ENCODE measurements around the gene DOCK11.
A peak's percentile ranks its signal among the peaks of the same experiment; 100 is the strongest.

The DOCK11 gene

GRCh38 chrX:118493653-118494297 is 1.8 kb upstream of the DOCK11 start:
- peaks cover 6 to 14% of the 10 kb centered on the region in 2 donors for H3K4me1 Mint-ChIP-seq
- DNase-seq, result no peak
- no peak overlapping the region for H3K27ac Mint-ChIP-seq
- H3K4me3 Mint-ChIP-seq, result no peak overlapping the region
- no peak for ATAC-seq (replicated peaks)
- peaks cover 3 to 7% of the 10 kb centered on the region in 2 donors for H3K36me3 Mint-ChIP-seq
- H3K9me3 Mint-ChIP-seq, result no peaks in the 10 kb centered on the region
- no peaks in the 10 kb centered on the region for H3K27me3 Mint-ChIP-seq

- peak overlapping the region; percentile 97 for H3K27ac Mint-ChIP-seq
- no peaks in the 10 kb centered on the region for H3K9me3 Mint-ChIP-seq
- no peaks in the 10 kb centered on the region for H3K27me3 Mint-ChIP-seq
- peak overlapping the region; percentile 99 for H3K4me3 Mint-ChIP-seq
- DNase-seq (peak; percentile 65), ATAC-seq (replicated peaks) (peak; percentile 75 to 79)
- peaks cover 5 to 7% of the 10 kb centered on the region in 2 donors for H3K36me3 Mint-ChIP-seq
- H3K4me1 Mint-ChIP-seq, result peaks cover 10 to 14% of the 10 kb centered on the region in 2 donors
Measured at GRCh38 chrX:118495958-118496762, 545 bp downstream of the DOCK11 start.

DNA sequence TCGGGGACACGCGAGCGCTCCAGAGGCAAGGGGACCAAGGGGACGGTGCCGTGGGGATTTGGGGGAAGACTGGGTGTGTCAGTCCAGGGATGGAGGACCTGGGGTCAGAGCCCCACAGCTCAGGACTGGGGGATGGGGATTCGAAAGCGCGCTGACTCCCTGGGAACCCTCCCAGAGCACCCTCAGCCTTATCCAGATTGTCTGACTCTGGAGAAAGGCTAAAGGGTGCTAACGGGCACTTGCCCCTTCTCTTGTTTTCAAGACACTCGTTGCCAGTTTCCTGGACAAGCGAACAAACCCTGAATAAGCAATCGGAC is 1.1 kb downstream of the DOCK11 start:
- Mint-ChIP-seq H3K9me3 (no peaks in the 10 kb centered on the region), H3K27me3 (no peaks in the 10 kb centered on the region), H3K4me3 (peak overlapping the region; percentile 99), H3K36me3 (peaks cover 5 to 7% of the 10 kb centered on the region in 2 donors), H3K27ac (peak overlapping the region; percentile 97), H3K4me1 (peaks cover 10 to 14% of the 10 kb centered on the region in 2 donors)
- no peak for DNase-seq
- peak; percentile 1 to 5 for ATAC-seq (replicated peaks)

DNA sequence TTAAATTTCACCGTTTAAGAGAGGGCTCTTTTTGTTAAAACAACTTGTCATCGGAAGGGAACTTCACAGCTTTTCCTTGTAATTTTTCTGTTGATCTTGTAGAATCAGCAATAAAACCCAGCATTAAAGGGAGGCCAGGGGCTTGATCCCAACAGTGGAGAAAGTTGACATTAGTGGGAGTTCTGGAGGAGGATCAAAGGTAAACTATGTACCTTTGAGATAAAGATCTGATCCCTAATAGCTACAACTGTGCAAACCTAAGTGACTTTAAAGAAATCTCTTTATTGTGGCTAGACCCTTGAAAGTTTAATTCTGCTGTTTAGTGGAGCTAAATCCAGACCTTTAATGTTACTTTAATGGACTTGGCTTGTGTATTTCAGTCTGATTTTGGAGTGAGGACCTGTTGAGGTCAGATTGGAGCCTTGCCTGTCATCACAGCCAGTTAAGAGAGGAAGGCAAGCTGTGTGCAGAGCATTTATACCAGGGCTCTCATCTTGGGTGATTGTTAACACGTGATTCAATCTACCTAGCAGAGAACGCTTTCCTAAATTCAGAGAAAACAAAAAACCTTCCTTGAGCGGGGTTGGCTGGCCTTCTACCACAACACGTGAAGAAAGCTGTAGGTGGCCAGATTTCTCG is 1.7 kb downstream of the DOCK11 start:
- Mint-ChIP-seq H3K4me3 (peak overlapping the region; percentile 99), H3K27me3 (no peaks in the 10 kb centered on the region), H3K36me3 (peaks cover 5 to 7% of the 10 kb centered on the region in 2 donors), H3K4me1 (peaks cover 13 to 15% of the 10 kb centered on the region in 2 donors), H3K9me3 (no peaks in the 10 kb centered on the region), H3K27ac (peak overlapping the region; percentile 97)
- DNase-seq (no peak), ATAC-seq (replicated peaks) (no peak)

DNA sequence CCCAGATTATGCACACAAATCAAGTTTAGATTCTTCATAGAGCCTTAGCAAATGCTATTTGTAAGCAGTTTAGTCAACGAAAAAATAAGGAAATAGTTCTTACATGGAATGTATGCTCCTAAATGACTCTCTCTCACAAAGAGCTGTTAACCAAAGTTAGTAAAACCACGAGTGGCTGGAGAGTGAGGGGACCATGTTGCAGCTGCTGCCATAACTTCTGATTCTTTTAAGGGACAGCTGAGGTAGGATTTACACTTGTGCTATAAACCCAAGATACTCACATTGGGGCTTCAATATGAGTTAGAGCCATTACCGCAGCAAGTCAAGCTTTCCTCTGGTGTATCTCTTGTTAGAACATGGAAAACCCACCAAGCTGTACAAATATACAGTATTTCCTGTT is 2.7 kb downstream of the DOCK11 start:
- Mint-ChIP-seq H3K36me3 (peaks cover 6 to 7% of the 10 kb centered on the region in 2 donors), H3K27ac (no peak overlapping the region), H3K4me1 (peaks cover 21 to 26% of the 10 kb centered on the region in 2 donors)

DNA sequence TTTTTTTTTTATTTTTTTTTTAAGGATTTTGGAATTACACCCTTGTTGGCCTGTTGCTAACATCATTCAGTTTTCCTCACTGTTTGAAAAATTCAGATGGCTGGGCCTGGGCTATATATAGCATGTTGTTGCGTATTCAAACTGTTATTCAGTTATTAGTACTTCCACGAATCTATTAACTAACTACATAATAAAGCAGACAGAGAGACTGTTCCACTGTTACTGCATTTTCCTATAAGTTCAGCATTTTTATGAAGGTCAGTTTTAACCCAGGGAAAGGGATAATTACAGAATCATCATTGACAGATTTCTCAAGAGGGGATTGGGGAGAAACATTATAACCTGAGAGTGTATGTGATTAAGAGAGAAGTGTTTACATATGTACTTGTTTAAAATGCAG is 3.1 kb downstream of the DOCK11 start:
- Mint-ChIP-seq H3K36me3 (peaks cover 7 to 8% of the 10 kb centered on the region in 2 donors), H3K27me3 (no peaks in the 10 kb centered on the region), H3K4me1 (peaks cover 24 to 30% of the 10 kb centered on the region in 2 donors), H3K4me3 (no peak overlapping the region), H3K9me3 (no peaks in the 10 kb centered on the region), H3K27ac (peak overlapping the region; percentile 65)
- ATAC-seq (replicated peaks), result no peak
- no peak for DNase-seq

More for the DNA sequence above, 2.7 kb downstream of the DOCK11 start:
- Mint-ChIP-seq H3K27me3 (no peaks in the 10 kb centered on the region), H3K4me3 (peak overlapping the region in 1 of 2 donors; percentile 10), H3K9me3 (no peaks in the 10 kb centered on the region)
- ATAC-seq (replicated peaks) (no peak), DNase-seq (no peak)

DNA sequence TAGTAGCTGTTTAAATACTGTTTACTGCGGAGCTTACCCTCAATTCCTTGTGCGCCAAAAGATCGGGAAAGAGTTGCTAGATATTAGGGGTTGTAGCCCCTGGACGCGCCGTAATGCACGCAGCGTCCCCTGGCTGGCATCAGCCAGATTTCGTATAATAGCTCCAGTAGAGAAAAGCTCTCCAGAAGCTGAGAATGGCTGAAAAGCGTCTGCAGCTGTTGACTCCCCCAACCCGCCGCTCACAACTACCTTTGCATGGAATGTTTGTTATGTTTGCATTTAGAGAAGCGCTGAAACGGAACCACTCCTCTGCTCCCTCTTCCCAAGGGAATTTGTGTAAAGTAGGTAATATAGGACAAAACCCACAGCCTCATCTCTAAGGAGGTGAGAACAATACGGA is 3.7 kb downstream of the DOCK11 start:
- no peak for ATAC-seq (replicated peaks)
- peaks cover 7 to 8% of the 10 kb centered on the region in 2 donors for H3K36me3 Mint-ChIP-seq

GRCh38 chrX:118502161-118502789 is 6.7 kb downstream of the DOCK11 start:
- peak; percentile 42 to 48 for ATAC-seq (replicated peaks)
- Mint-ChIP-seq H3K9me3 (no peaks in the 10 kb centered on the region), H3K4me3 (peak overlapping the region in 1 of 2 donors; percentile 11), H3K4me1 (peaks cover 27 to 39% of the 10 kb centered on the region in 2 donors), H3K36me3 (peaks cover 0 to 5% of the 10 kb centered on the region in 2 donors), H3K27ac (peak overlapping the region; percentile 27), H3K27me3 (no peaks in the 10 kb centered on the region)
- DNase-seq, result no peak

More for the DNA sequence above, 3.7 kb downstream of the DOCK11 start:
- Mint-ChIP-seq H3K27me3 (no peaks in the 10 kb centered on the region), H3K4me3 (no peak overlapping the region), H3K9me3 (no peaks in the 10 kb centered on the region), H3K27ac (no peak overlapping the region), H3K4me1 (peaks cover 24 to 32% of the 10 kb centered on the region in 2 donors)
- no peak for DNase-seq

DNA sequence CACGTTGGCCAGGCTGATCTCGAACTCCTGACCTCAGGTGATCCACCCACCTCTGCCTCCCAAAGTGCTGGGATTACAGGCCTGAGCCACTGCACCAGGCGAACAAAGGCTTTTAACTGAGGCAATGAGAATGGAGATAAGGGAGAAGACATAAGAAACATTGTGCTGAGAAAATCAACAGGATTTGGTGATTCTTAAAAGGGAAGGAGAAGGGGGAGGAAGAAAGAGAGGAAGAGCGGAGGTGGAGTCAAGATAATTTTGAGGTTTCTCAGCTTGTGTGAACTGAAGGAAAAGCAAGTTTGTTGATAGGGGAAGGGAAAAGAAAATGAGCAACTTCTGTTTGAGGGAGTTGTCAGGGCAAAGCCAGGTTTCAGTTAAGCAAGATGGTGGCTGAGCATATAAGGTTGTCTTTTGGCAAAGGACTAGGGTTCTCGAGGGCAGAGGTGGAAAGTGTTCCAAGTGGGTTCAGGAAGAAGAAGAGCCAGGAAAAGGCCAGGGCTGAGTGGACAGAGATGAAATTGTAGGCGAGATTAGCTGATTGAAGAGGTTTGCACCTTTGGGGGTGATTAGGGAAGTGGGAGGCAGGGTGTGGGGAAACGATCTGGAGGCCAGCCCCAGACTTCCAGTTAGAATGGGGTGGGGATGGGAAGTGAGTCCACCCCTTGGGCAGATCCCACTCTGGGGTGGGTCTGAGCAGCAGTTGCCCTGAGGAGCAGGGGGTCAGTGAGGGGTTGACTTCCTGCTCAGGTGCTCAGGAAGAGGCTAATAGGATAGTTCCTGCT is 7.8 kb downstream of the DOCK11 start:
- H3K27me3 Mint-ChIP-seq, result no peaks in the 10 kb centered on the region
- peaks cover 0 to 5% of the 10 kb centered on the region in 2 donors for H3K36me3 Mint-ChIP-seq
- no peaks in the 10 kb centered on the region for H3K9me3 Mint-ChIP-seq
- H3K27ac Mint-ChIP-seq, result peak overlapping the region; percentile 65
- H3K4me3 Mint-ChIP-seq, result peak overlapping the region; percentile 7 to 50
- ATAC-seq (replicated peaks), result no peak
- peaks cover 22 to 29% of the 10 kb centered on the region in 2 donors for H3K4me1 Mint-ChIP-seq
- no peak for DNase-seq

GRCh38 chrX:118504581-118504980 is 9.0 kb downstream of the DOCK11 start:
- H3K36me3 Mint-ChIP-seq, result peaks cover under 1 to 8% of the 10 kb centered on the region in 2 donors
- no peak overlapping the region for H3K4me3 Mint-ChIP-seq
- H3K27me3 Mint-ChIP-seq, result no peaks in the 10 kb centered on the region
- peaks cover 22 to 29% of the 10 kb centered on the region in 2 donors for H3K4me1 Mint-ChIP-seq
- DNase-seq, result no peak
- no peak overlapping the region for H3K27ac Mint-ChIP-seq
- ATAC-seq (replicated peaks), result no peak
- no peaks in the 10 kb centered on the region for H3K9me3 Mint-ChIP-seq

GRCh38 chrX:118506805-118507480 is 11.3 kb downstream of the DOCK11 start:
- no peak for ATAC-seq (replicated peaks)
- no peak overlapping the region for H3K27ac Mint-ChIP-seq
- peaks cover 27 to 51% of the 10 kb centered on the region in 2 donors for H3K4me1 Mint-ChIP-seq
- no peak for DNase-seq
- H3K9me3 Mint-ChIP-seq, result no peaks in the 10 kb centered on the region
- H3K27me3 Mint-ChIP-seq, result no peaks in the 10 kb centered on the region
- no peak overlapping the region for H3K4me3 Mint-ChIP-seq
- H3K36me3 Mint-ChIP-seq, result peaks cover 6 to 17% of the 10 kb centered on the region in 2 donors

GRCh38 chrX:118507766-118508165 is 12.2 kb downstream of the DOCK11 start:
- Mint-ChIP-seq H3K36me3 (peaks cover 7 to 18% of the 10 kb centered on the region in 2 donors), H3K4me3 (no peak overlapping the region), H3K9me3 (no peaks in the 10 kb centered on the region), H3K27ac (no peak overlapping the region), H3K27me3 (no peaks in the 10 kb centered on the region), H3K4me1 (peaks cover 19 to 48% of the 10 kb centered on the region in 2 donors)
- ATAC-seq (replicated peaks) (no peak), DNase-seq (no peak)

DNA sequence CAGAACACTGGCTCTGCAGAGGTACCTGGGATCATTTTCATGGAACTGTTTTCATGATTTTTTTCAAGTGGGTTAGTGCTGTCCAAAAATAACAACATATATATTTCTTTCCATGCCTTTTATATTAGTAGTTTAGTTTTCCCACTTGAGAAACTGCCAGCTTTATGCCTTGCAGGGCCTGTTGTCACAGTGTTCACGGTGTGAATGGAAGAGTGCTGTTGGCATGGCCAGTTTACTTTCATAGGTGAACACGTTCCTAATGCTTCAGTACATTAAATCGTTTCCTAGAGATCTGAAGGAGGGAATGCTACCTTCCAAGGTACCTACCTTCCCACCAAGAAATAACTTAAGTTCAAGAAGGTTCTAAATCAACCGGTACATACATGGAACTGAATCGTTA is 12.6 kb downstream of the DOCK11 start:
- Mint-ChIP-seq H3K4me3 (no peak overlapping the region), H3K9me3 (no peaks in the 10 kb centered on the region), H3K36me3 (peaks cover 12 to 23% of the 10 kb centered on the region in 2 donors), H3K27me3 (no peaks in the 10 kb centered on the region), H3K4me1 (peaks cover 17 to 48% of the 10 kb centered on the region in 2 donors), H3K27ac (no peak overlapping the region)
- ATAC-seq (replicated peaks) (no peak), DNase-seq (no peak)

Data from stimulated activated naive B cell treated with anti-CD40 and anti-IgM and Interleukin-4, amounts not matched to agents 10 μg/mL and 1 μg/mL and 100 μg/mL, for 72 hours (primary cell).